ENCODE results near the gene OR4C6. TPM values are rescaled to one million over a fixed set of nuclear protein-coding genes. Genes with fewer than 3 reads are reported as not detected.
A peak's percentile ranks its signal among the peaks of the same experiment; 100 is the strongest.

The OR4C6 gene
- total RNA-seq, 1 experiment from 2014 or later: not detected

GRCh38 chr11:55701429-55701828, 39.4 kb downstream of the OR4C6 start:
- H3K27ac ChIP-seq (ENCODE audit: low read depth, low read length): no peak overlapping the region
- no peak overlapping the region for H3K4me2 ChIP-seq (ENCODE audit: low read length)
- DNase-seq (ENCODE audit: low read depth, low spot score) (no peak), ATAC-seq (no peak)
- H2AFZ ChIP-seq (ENCODE audit: low read depth, low read length, poor library complexity, severe bottlenecking): no peak overlapping the region
- no peaks in the 10 kb centered on the region for H3K9me2 ChIP-seq (ENCODE audit: insufficient read depth)
- CTCF ChIA-PET: no interaction called here
- H3K4me1 ChIP-seq (ENCODE audit: control insufficient read depth in 1 of 2, insufficient read depth in 2 of 2, low read length in 2 of 2): no peaks in the 10 kb centered on the region
- peaks cover 7 to 19% of the 10 kb centered on the region in 2 experiments; a peak in 2 of 4 replicates for H3K9me3 ChIP-seq (ENCODE audit: control insufficient read depth in 1 of 2, insufficient read depth in 1 of 2, low read depth in 1 of 2, low read length in 2 of 2)
- POLR2A ChIA-PET: no interaction called here
- no peaks in the 10 kb centered on the region for H3K79me2 ChIP-seq (ENCODE audit: insufficient read depth, low read length)
- H3K27me3 ChIP-seq (ENCODE audit: insufficient read depth, low read length): no peaks in the 10 kb centered on the region
- intact Hi-C loops (cut with micrococcal nuclease): no loop called here
- no peak overlapping the region for H3K9ac ChIP-seq (ENCODE audit: low read length)
- RAD21 ChIA-PET (ENCODE audit: low non-redundant PET in 1 of 2, low total read pairs in 2 of 2, uncharacterized antibody in 2 of 2, unreplicated experiment in 2 of 2): no interaction called here
- BruUV-seq (replicated peaks): no TSS peak
- H3K4me3 ChIP-seq (replicated peaks in 1 of 2; ENCODE audit: low read depth in 1 of 2, low read length in 2 of 2): no peak overlapping the region
- H3K36me3 ChIP-seq (ENCODE audit: control insufficient read depth in 1 of 2, insufficient read depth in 2 of 2, low read length in 2 of 2): no peaks in the 10 kb centered on the region
- H4K20me1 ChIP-seq (ENCODE audit: insufficient read depth): no peaks in the 10 kb centered on the region
- TF ChIP-seq ELF1 (IDR thresholded peaks at IDR 0.05; ENCODE audit: borderline replicate concordance, low read depth) (no peak), SRF (IDR thresholded peaks at IDR 0.05; ENCODE audit: low read depth) (no peak), SIN3A (IDR thresholded peaks at IDR 0.05; ENCODE audit: low read depth) (no peak), RAD21 (IDR thresholded peaks at IDR 0.05; ENCODE audit: low read depth) (no peak)

GRCh38 chr11:55707029-55707428, 45.0 kb downstream of the OR4C6 start:
- Histone ChIP-seq H4K20me1 (ENCODE audit: insufficient read depth) (no peaks in the 10 kb centered on the region), H2AFZ (ENCODE audit: low read depth, low read length, poor library complexity, severe bottlenecking) (no peak overlapping the region), H3K4me2 (ENCODE audit: low read length) (no peak overlapping the region), H3K9me2 (ENCODE audit: insufficient read depth) (no peaks in the 10 kb centered on the region), H3K9ac (ENCODE audit: low read length) (no peak overlapping the region), H3K27me3 (ENCODE audit: insufficient read depth, low read length) (no peaks in the 10 kb centered on the region), H3K4me1 (ENCODE audit: control insufficient read depth in 1 of 2, insufficient read depth in 2 of 2, low read length in 2 of 2) (no peaks in the 10 kb centered on the region), H3K79me2 (ENCODE audit: insufficient read depth, low read length) (no peaks in the 10 kb centered on the region), H3K4me3 (replicated peaks in 1 of 2; ENCODE audit: low read depth in 1 of 2, low read length in 2 of 2) (no peak overlapping the region), H3K9me3 (ENCODE audit: control insufficient read depth in 1 of 2, insufficient read depth in 1 of 2, low read depth in 1 of 2, low read length in 2 of 2) (peaks cover 0 to 14% of the 10 kb centered on the region in 2 experiments; a peak in 2 of 4 replicates), H3K36me3 (ENCODE audit: control insufficient read depth in 1 of 2, insufficient read depth in 2 of 2, low read length in 2 of 2) (no peaks in the 10 kb centered on the region), H3K27ac (ENCODE audit: low read depth, low read length) (no peak overlapping the region)
- intact Hi-C loops (cut with micrococcal nuclease): no loop called here
- CTCF ChIA-PET: no interaction called here
- POLR2A ChIA-PET: no interaction called here
- ATAC-seq: no peak
- TF ChIP-seq RAD21 (IDR thresholded peaks at IDR 0.05; ENCODE audit: low read depth) (peak; percentile 57), CTCF (IDR thresholded peaks at IDR 0.05 in 2 of 3, conservative IDR thresholded peaks at IDR 0.05 in 1 of 3; ENCODE audit: borderline replicate concordance in 1 of 3, insufficient read depth in 1 of 3, low read depth in 2 of 3, low read length in 2 of 3) (peak; percentile 15 to 63 (median 39); a peak in 4 of 6 replicates), MAX (IDR thresholded peaks at IDR 0.05) (no peak)
- no peak for DNase-seq (ENCODE audit: low read depth, low spot score)
- BruUV-seq (replicated peaks): no TSS peak
- RAD21 ChIA-PET (ENCODE audit: low non-redundant PET in 1 of 2, low total read pairs in 2 of 2, uncharacterized antibody in 2 of 2, unreplicated experiment in 2 of 2): no interaction called here
